Endodermal cell (in vitro differentiated cells): Measurements from ENCODE around the gene NPIPB2. TPM values are rescaled to one million over a fixed set of nuclear protein-coding genes. Genes with fewer than 3 reads are reported as not detected.
A peak's percentile ranks its signal among the peaks of the same experiment; 100 is the strongest.

Experiments used
- DNase-seq: peaks from one replicate; pipeline ENCODE4 v3.0.0-alpha.2; 2017
- H3K27ac ChIP-seq: 2 replicates; pipeline ENCODE4 v1.5.1; 2013; ENCODE audit warnings: mild to moderate bottlenecking, low read depth, low read length, moderate library complexity
- H3K27me3 ChIP-seq: 2 replicates; pipeline ENCODE4 v1.6.1; 2013; ENCODE audit warnings: mild to moderate bottlenecking, low read length, moderate library complexity; ENCODE audit not compliant: insufficient read depth, control insufficient read depth, poor library complexity, severe bottlenecking
- H3K36me3 ChIP-seq: 2 replicates; pipeline ENCODE4 v1.7.0; 2013; ENCODE audit warnings: mild to moderate bottlenecking, low read length, moderate library complexity; ENCODE audit not compliant: control insufficient read depth, insufficient read depth
- H3K4me1 ChIP-seq: one replicate; pipeline ENCODE4 v1.7.0; 2013; ENCODE audit warnings: low read length; ENCODE audit not compliant: control insufficient read depth, insufficient read depth
- H3K4me3 ChIP-seq: 2 replicates; pipeline ENCODE4 v1.5.1; 2013; ENCODE audit warnings: mild to moderate bottlenecking, low read length, moderate library complexity
- H3K9ac ChIP-seq: 2 replicates; pipeline ENCODE4 v1.6.1; 2013; ENCODE audit warnings: mild to moderate bottlenecking, low read length, moderate library complexity; ENCODE audit not compliant: poor library complexity, severe bottlenecking; ENCODE audit errors: extremely low read depth
- H3K9me3 ChIP-seq: 2 replicates; pipeline ENCODE4 v1.6.1; 2013; ENCODE audit warnings: mild to moderate bottlenecking, low read length, moderate library complexity; ENCODE audit not compliant: control insufficient read depth
- H3K27ac Mint-ChIP-seq: 2 replicates; pipeline ENCODE4 v1.8.0; 2020; ENCODE audit warnings: mixed read lengths
- H3K27me3 Mint-ChIP-seq: 2 replicates; pipeline ENCODE4 v1.8.0; 2021; ENCODE audit warnings: mild to moderate bottlenecking, mixed read lengths; ENCODE audit not compliant: insufficient read depth
- H3K36me3 Mint-ChIP-seq: 2 replicates; pipeline ENCODE4 v1.8.0; 2020; ENCODE audit warnings: low read depth, mixed read lengths
- H3K4me1 Mint-ChIP-seq: 2 replicates; pipeline ENCODE4 v1.8.0; 2020; ENCODE audit warnings: mixed read lengths
- H3K4me3 Mint-ChIP-seq: 2 replicates; pipeline ENCODE4 v1.8.0; 2020; ENCODE audit warnings: mild to moderate bottlenecking, moderate library complexity, mixed read lengths
- H3K9me3 Mint-ChIP-seq: 2 replicates; pipeline ENCODE4 v1.8.0; 2020; ENCODE audit warnings: mild to moderate bottlenecking, mixed read lengths
- WGBS, 2 experiments: methylation state at CpG; one replicate each; pipeline versions ENCODE4 v1.1.5 to v1.1.7; 2013; ENCODE audit warnings: missing lambda C conversion rate in 2 of 2, mixed read lengths in 1 of 2; ENCODE audit not compliant: insufficient coverage in 1 of 2, insufficient read length in 1 of 2; 5-methylcytosine and 5-hydroxymethylcytosine counted together
- total RNA-seq, 2 donors: library from RNA; stranded (reverse); fragmentation: NEBNext Ultra II Directional in 1 of 2; extraction: Animal tissue kit (Norgen Biotek cat#: 25700) in 1 of 2; gene quantifications; 2 replicates in 1 of 2; 3 replicates in 1 of 2; pipeline ENCODE4 v1.2.1, GENCODE V29; 2021
- TF ChIP-seq, protein P1 (sequence below): fragments of 200-600 bp; sonication (generic); conservative IDR thresholded peaks from 2 replicates; pipeline ENCODE4 v1.5.0; 2021; ENCODE audit warnings: antibody characterized with exemption, mild to moderate bottlenecking

Gene NPIPB2
- total RNA-seq, 2 donors from 2014 or later: 10.2 to 15.0 TPM

DNA sequence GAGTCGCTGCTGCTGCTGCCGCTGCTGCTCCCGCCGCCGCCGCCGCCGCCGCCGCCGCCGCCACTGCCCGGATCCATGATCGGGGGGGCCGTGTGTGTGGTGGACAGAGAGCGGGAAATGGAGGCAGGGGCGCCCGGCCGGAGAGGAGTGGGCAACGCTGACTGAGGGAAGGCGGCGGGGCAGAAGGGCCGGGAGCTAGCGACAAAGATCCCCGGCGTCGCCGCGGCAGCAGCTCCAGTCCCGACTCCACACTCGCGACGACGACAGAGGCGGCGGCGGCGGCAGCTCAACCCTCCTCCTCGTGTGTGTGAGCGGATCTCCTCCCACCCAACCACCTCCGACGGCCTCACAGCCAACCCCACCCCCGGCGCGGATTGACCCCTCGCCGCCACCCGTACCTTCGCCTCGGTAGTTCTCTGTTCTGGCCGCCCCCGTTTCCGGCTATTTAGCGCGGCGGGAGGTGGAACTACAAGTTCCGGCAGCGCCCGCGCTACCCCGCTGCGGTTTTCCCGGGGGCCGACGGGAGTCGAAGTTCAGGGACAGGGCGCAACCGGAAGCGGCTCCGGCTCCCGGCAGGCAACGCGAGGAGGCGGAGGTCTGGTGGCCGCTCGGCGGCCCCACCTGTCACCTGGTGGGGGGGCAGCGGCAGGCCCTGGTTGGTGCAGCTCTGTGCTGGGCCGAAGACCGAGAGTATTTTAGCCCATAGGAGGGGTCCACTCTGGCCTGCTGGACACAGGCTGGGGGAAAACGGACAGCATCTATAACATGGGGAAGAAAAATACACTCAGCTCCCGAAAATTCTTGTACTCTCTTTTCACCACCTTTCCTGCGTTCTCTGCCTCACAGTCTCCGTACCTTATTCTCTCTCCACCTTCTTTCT lies 26.0 kb downstream of the NPIPB2 start, which contains the start of gene GSPT1:
Gene GSPT1 (minus strand): TSS at position 313 of the 880 bp plus-strand sequence. CDS start 236 bp downstream, at position 77.
- H3K9me3 Mint-ChIP-seq: no peaks in the 10 kb centered on the region
- Histone ChIP-seq H3K4me1 (no peaks in the 10 kb centered on the region), H3K27ac (peak within 1 kb of the TSS; percentile 78), H3K4me3 (peak within 1 kb of the TSS; percentile 88), H3K9me3 (no peaks in the 10 kb centered on the region), H3K27me3 (no peaks in the 10 kb centered on the region), H3K36me3 (no peaks in the 10 kb centered on the region), H3K9ac (peak within 1 kb of the TSS; percentile 31)
- H3K27me3 Mint-ChIP-seq: no peaks in the 10 kb centered on the region
- TF ChIP-seq, protein P1, sequence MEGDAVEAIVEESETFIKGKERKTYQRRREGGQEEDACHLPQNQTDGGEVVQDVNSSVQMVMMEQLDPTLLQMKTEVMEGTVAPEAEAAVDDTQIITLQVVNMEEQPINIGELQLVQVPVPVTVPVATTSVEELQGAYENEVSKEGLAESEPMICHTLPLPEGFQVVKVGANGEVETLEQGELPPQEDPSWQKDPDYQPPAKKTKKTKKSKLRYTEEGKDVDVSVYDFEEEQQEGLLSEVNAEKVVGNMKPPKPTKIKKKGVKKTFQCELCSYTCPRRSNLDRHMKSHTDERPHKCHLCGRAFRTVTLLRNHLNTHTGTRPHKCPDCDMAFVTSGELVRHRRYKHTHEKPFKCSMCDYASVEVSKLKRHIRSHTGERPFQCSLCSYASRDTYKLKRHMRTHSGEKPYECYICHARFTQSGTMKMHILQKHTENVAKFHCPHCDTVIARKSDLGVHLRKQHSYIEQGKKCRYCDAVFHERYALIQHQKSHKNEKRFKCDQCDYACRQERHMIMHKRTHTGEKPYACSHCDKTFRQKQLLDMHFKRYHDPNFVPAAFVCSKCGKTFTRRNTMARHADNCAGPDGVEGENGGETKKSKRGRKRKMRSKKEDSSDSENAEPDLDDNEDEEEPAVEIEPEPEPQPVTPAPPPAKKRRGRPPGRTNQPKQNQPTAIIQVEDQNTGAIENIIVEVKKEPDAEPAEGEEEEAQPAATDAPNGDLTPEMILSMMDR: no peak
- H3K36me3 Mint-ChIP-seq: peaks cover 2% of the 10 kb centered on the region
- H3K4me3 Mint-ChIP-seq: peak within 1 kb of the TSS; percentile 91
- peaks cover 30% of the 10 kb centered on the region for H3K4me1 Mint-ChIP-seq
- 2 to 4% methylated on average over 34 to 84 of the region's 84 CpGs for WGBS, 2 experiments
- DNase-seq: peak; percentile 100
- H3K27ac Mint-ChIP-seq: peak within 1 kb of the TSS; percentile 94

DNA sequence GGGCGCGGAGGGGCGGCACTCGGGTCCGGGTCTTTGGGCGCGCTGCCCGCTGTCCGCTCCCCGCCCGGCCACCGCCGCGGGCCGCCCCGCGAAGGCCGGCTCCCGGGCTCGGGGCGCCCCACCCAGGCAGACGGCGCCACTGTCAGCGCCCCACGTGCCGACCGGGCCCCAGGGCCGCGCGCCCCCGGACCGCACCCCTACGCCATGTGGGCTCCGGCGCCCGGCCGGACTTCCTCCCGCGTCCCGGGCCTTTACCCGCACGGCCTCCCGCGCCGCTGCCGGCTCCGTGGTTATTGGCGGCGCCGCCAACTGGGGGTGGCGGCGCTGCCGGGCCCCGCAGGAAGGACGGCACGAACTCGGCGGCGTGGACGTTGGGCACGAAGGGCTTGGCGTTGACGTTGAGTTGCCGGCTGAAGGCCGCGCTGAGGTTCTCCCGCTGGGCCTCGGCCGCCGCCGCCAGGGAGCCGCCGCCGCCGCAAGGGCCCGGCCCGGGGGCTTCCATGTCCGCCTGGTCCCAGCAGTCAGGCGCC lies 26.7 kb downstream of the NPIPB2 start:
- peaks cover 2% of the 10 kb centered on the region for H3K36me3 Mint-ChIP-seq
- peak overlapping the region; percentile 91 for H3K4me3 Mint-ChIP-seq
- TF ChIP-seq, protein P1: peak; percentile 21
- no peak for DNase-seq
- H3K4me1 Mint-ChIP-seq: peaks cover 36% of the 10 kb centered on the region
- no peaks in the 10 kb centered on the region for H3K27me3 Mint-ChIP-seq
- H3K27ac Mint-ChIP-seq: peak overlapping the region; percentile 94
- Histone ChIP-seq H3K9ac (peak overlapping the region; percentile 26), H3K4me3 (peak overlapping the region; percentile 88), H3K4me1 (no peaks in the 10 kb centered on the region), H3K27me3 (no peaks in the 10 kb centered on the region), H3K36me3 (no peaks in the 10 kb centered on the region), H3K9me3 (no peaks in the 10 kb centered on the region), H3K27ac (peak overlapping the region; percentile 78)
- no peaks in the 10 kb centered on the region for H3K9me3 Mint-ChIP-seq
- WGBS, 2 experiments: 0% methylated on average over 26 to 79 of the region's 79 CpGs

DNA sequence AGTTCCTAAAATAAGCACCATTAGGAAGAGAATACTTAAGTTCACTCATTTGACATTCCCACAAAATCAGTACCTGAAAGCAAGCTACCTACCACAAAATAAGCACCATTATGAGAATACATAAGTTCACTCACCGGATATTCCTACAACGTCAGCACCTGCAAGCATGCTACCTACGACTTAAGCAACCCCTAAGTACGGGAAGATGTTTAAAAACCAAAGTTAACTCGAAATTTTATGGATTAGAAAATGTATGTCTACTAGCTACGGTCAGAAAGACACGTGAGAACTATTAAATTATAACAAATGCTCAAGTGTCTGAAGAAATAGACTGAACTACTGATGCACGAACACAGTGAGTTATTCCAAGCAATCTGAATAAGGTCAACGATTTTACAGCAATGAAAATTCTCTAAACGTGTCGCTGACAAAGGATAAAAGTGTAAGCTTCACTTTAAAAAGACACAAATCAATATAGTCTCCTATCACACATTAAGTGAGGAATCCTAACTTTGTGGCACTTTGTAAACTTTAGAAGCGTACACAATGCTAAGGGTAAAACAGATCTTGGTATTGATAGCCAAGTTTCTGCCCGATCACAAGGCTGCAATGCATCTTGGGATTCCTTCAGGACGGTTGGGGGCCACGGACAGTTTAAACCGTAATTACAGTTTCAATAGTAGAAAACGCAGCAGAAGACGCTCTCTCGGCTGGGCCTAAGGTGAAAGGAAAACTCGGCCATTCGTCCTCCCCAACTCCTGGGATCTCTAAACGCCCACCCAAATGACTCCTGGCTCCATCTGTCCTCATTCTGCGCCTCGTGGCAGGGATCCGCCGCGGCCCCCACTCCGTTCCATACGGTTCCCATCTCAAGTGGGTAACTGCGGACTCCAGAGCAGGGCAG lies 27.4 kb downstream of the NPIPB2 start:
- DNase-seq: peak; percentile 75
- H3K27me3 Mint-ChIP-seq: no peaks in the 10 kb centered on the region
- no peak overlapping the region for H3K27ac ChIP-seq
- H3K27ac Mint-ChIP-seq: peak overlapping the region; percentile 94
- H3K4me3 ChIP-seq: peak overlapping the region; percentile 88
- TF ChIP-seq, protein P1: no peak
- peaks cover 2% of the 10 kb centered on the region for H3K36me3 Mint-ChIP-seq
- H3K9me3 ChIP-seq: no peaks in the 10 kb centered on the region
- peak overlapping the region; percentile 26 for H3K9ac ChIP-seq
- H3K9me3 Mint-ChIP-seq: no peaks in the 10 kb centered on the region
- no peaks in the 10 kb centered on the region for H3K36me3 ChIP-seq
- no peaks in the 10 kb centered on the region for H3K27me3 ChIP-seq
- H3K4me3 Mint-ChIP-seq: peak overlapping the region; percentile 91
- no peaks in the 10 kb centered on the region for H3K4me1 ChIP-seq
- peaks cover 37% of the 10 kb centered on the region for H3K4me1 Mint-ChIP-seq
- 12% methylated on average over 14 to 30 of the region's 30 CpGs for WGBS, 2 experiments
